HCT116 (cell line): Measurements from ENCODE around the gene CDH4.

Experiments used
- EZH2 ChIP-seq: fragments of 200-600 bp; sonication (generic); IDR thresholded peaks from 2 replicates; pipeline ENCODE4 v1.6.1; 2017; ENCODE audit warnings: antibody characterized with exemption, mixed run types
- POLR2AphosphoS5 ChIP-seq: IDR thresholded peaks from 2 replicates; pipeline ENCODE4 v1.6.1; 2011; ENCODE audit warnings: mild to moderate bottlenecking, low read depth, low read length, moderate library complexity
- SRF ChIP-seq: IDR thresholded peaks from 2 replicates; pipeline ENCODE4 v1.6.1; 2012; ENCODE audit warnings: low read depth
- TCF7L2 ChIP-seq: IDR thresholded peaks from 2 replicates; pipeline ENCODE4 v1.7.0; 2011; ENCODE audit warnings: borderline replicate concordance, inconsistent platforms; ENCODE audit not compliant: insufficient read depth, insufficient read length; ENCODE audit errors: extremely low read depth
- TF ChIP-seq, protein P1 (sequence below), 3 experiments: fragments of 200-600 bp in 1 of 3; sonication (generic) in 1 of 3; IDR thresholded peaks in 2 of 3; conservative IDR thresholded peaks in 1 of 3; 2 replicates each; pipeline ENCODE4 v1.5.1; 2012 to 2017; ENCODE audit warnings: low read depth in 2 of 3, low read length in 2 of 3, antibody characterized with exemption in 1 of 3, borderline replicate concordance in 1 of 3, control low read depth in 1 of 3, mild to moderate bottlenecking in 1 of 3, mixed read lengths in 1 of 3, mixed run types in 1 of 3, moderate library complexity in 1 of 3; ENCODE audit not compliant: insufficient read depth in 1 of 3
- TF ChIP-seq, protein P2 (sequence below): IDR thresholded peaks from 2 replicates; pipeline ENCODE4 v1.6.1; 2012

GRCh38 chr20:61576372-61576771 lies 324.3 kb downstream of the CDH4 start:
- TF ChIP-seq, protein P1, sequence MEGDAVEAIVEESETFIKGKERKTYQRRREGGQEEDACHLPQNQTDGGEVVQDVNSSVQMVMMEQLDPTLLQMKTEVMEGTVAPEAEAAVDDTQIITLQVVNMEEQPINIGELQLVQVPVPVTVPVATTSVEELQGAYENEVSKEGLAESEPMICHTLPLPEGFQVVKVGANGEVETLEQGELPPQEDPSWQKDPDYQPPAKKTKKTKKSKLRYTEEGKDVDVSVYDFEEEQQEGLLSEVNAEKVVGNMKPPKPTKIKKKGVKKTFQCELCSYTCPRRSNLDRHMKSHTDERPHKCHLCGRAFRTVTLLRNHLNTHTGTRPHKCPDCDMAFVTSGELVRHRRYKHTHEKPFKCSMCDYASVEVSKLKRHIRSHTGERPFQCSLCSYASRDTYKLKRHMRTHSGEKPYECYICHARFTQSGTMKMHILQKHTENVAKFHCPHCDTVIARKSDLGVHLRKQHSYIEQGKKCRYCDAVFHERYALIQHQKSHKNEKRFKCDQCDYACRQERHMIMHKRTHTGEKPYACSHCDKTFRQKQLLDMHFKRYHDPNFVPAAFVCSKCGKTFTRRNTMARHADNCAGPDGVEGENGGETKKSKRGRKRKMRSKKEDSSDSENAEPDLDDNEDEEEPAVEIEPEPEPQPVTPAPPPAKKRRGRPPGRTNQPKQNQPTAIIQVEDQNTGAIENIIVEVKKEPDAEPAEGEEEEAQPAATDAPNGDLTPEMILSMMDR (IDR thresholded peaks at IDR 0.05 in 2 of 3, conservative IDR thresholded peaks at IDR 0.05 in 1 of 3; ENCODE audit: borderline replicate concordance in 1 of 3, insufficient read depth in 1 of 3, low read depth in 2 of 3, low read length in 2 of 3): no peak
- TF ChIP-seq POLR2AphosphoS5: no peak
- TF ChIP-seq SRF: no peak
- no peak for TF ChIP-seq EZH2
- TF ChIP-seq, protein P2, sequence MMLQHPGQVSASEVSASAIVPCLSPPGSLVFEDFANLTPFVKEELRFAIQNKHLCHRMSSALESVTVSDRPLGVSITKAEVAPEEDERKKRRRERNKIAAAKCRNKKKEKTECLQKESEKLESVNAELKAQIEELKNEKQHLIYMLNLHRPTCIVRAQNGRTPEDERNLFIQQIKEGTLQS: no peak
- TF ChIP-seq TCF7L2: no peak
